ENCODE data around the gene ADH1C. TPM values are rescaled to one million over a fixed set of nuclear protein-coding genes. Genes with fewer than 3 reads are reported as not detected.
"Not testable (repeated sequence)": the region's sequence is repeated elsewhere in the genome, so short reads cannot be mapped to it uniquely, and the experiment has no call there.

ADH1C gene
- total RNA-seq, 1 experiment from 2014 or later: not detected

DNA sequence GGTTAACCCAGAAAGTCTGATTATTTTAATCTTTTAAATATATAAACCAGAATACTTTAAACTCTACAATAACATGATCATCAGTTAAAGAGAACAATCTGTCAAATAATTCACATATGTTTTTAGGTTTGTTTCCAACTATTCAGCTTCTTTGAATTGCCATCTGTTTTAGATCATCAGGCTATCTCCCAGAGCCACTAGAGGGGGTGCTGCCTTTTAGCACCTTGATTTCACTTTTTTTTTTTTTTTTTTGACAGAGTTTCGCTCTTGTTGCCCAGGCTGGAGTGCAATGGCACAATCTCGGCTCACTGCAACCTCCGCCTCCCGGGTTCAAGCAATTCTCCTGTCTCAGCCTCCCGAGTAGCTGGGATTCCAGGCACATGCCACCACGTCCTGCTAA is 24.8 kb upstream of the ADH1C start:
- not testable (repeated sequence) for H3K56ac ChIP-seq (ENCODE audit: insufficient read length, low read depth, low read length); H3K23ac ChIP-seq (ENCODE audit: insufficient read length, low read depth, low read length); H3K9me3 ChIP-seq (ENCODE audit: control insufficient read depth, low read depth, low read length); H4K20me1 ChIP-seq (ENCODE audit: control insufficient read depth, insufficient read depth, insufficient read length); H3K27ac Mint-ChIP-seq; H3K27ac ChIP-seq (ENCODE audit: insufficient read length, low read depth, low read length); H3K79me1 ChIP-seq (ENCODE audit: insufficient read depth, low read depth, low read length, poor library complexity, severe bottlenecking); H2BK120ac ChIP-seq (ENCODE audit: low read depth, low read length, poor library complexity, severe bottlenecking); H3K79me2 ChIP-seq (ENCODE audit: insufficient read depth, low read length); DNase-seq; H3K4me1 ChIP-seq (ENCODE audit: insufficient read depth, low read length); H4K91ac ChIP-seq (ENCODE audit: insufficient read length, low read depth, low read length); H2BK20ac ChIP-seq (ENCODE audit: low read depth, low read length, poor library complexity, severe bottlenecking); H2BK12ac ChIP-seq (ENCODE audit: insufficient read length, low read depth, low read length); H2AK5ac ChIP-seq (ENCODE audit: insufficient read length, low read length); H3K27me3 ChIP-seq (ENCODE audit: insufficient read depth, low read length); H2BK5ac ChIP-seq (ENCODE audit: insufficient read length, low read length); H3K14ac ChIP-seq (ENCODE audit: insufficient read depth, low read length); H3K27me3 Mint-ChIP-seq (ENCODE audit: low read depth); H3K9ac ChIP-seq (ENCODE audit: extremely low read depth, insufficient read length, low read length); H3K18ac ChIP-seq (ENCODE audit: insufficient read length, low read depth, low read length); H3K23me2 ChIP-seq (ENCODE audit: insufficient read length, low read depth, low read length, poor library complexity, severe bottlenecking); H2BK15ac ChIP-seq (ENCODE audit: low read depth, low read length); H3K4ac ChIP-seq (ENCODE audit: low read depth, low read length); H4K5ac ChIP-seq (ENCODE audit: insufficient read length, low read depth, low read length); H3K4me2 ChIP-seq (ENCODE audit: insufficient read depth, insufficient read length, low read length); H3K4me3 Mint-ChIP-seq; H3T11ph ChIP-seq (ENCODE audit: low read length); H3K4me1 Mint-ChIP-seq; H2AFZ ChIP-seq (ENCODE audit: low read length); H4K8ac ChIP-seq (replicated peaks; ENCODE audit: insufficient read length, low read depth, low read length)
- H3K9me3 Mint-ChIP-seq: peaks cover 34 to 35% of the 10 kb centered on the region in 2 experiments
- WGBS (ENCODE audit: extremely low coverage, insufficient read length, low lambda C conversion rate): no CpG with 5 or more reads among the region's 6 CpGs
- TF ChIP-seq, protein P1, sequence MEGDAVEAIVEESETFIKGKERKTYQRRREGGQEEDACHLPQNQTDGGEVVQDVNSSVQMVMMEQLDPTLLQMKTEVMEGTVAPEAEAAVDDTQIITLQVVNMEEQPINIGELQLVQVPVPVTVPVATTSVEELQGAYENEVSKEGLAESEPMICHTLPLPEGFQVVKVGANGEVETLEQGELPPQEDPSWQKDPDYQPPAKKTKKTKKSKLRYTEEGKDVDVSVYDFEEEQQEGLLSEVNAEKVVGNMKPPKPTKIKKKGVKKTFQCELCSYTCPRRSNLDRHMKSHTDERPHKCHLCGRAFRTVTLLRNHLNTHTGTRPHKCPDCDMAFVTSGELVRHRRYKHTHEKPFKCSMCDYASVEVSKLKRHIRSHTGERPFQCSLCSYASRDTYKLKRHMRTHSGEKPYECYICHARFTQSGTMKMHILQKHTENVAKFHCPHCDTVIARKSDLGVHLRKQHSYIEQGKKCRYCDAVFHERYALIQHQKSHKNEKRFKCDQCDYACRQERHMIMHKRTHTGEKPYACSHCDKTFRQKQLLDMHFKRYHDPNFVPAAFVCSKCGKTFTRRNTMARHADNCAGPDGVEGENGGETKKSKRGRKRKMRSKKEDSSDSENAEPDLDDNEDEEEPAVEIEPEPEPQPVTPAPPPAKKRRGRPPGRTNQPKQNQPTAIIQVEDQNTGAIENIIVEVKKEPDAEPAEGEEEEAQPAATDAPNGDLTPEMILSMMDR (conservative IDR thresholded peaks at IDR 0.05): peak; percentile 65
- peaks cover 2 to 27% (median 5%) of the 10 kb centered on the region in 3 experiments for H3K36me3 Mint-ChIP-seq (ENCODE audit: insufficient read depth in 1 of 3, low read depth in 3 of 3)

DNA sequence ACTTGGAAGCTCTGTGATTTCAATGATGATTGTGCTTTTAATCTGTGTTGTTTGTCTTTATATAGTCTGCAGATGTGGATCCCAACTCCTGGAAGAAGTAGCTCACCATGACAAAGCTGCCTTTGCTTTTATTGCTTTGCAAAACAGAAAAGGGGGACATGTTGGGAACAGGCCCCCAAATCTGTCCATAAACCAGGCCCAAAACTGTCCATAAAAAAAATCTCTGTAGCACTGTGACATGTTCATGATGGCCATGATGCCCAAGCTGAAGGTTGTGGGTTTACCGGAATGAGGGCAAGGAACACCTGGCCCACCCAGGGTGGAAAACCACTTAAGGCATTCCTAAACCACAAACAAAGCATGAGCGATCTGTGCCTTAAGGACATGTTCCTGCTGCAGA is 19.9 kb upstream of the ADH1C start:
- H3K27me3 ChIP-seq (ENCODE audit: insufficient read depth, low read length); H2AK5ac ChIP-seq (ENCODE audit: insufficient read length, low read length); H3K18ac ChIP-seq (ENCODE audit: insufficient read length, low read depth, low read length); H3K14ac ChIP-seq (ENCODE audit: insufficient read depth, low read length); H3K79me2 ChIP-seq (ENCODE audit: insufficient read depth, low read length); H3K4ac ChIP-seq (ENCODE audit: low read depth, low read length); H3K9ac ChIP-seq (ENCODE audit: extremely low read depth, insufficient read length, low read length); H2BK20ac ChIP-seq (ENCODE audit: low read depth, low read length, poor library complexity, severe bottlenecking); H3K27me3 Mint-ChIP-seq (ENCODE audit: low read depth); H2BK5ac ChIP-seq (ENCODE audit: insufficient read length, low read length); H3K4me2 ChIP-seq (ENCODE audit: insufficient read depth, insufficient read length, low read length); H3K27ac ChIP-seq (ENCODE audit: insufficient read length, low read depth, low read length); H2BK12ac ChIP-seq (ENCODE audit: insufficient read length, low read depth, low read length); H3K27ac Mint-ChIP-seq; H3K23ac ChIP-seq (ENCODE audit: insufficient read length, low read depth, low read length); H2BK120ac ChIP-seq (ENCODE audit: low read depth, low read length, poor library complexity, severe bottlenecking); DNase-seq; H2BK15ac ChIP-seq (ENCODE audit: low read depth, low read length); H3K23me2 ChIP-seq (ENCODE audit: insufficient read length, low read depth, low read length, poor library complexity, severe bottlenecking); H4K8ac ChIP-seq (replicated peaks; ENCODE audit: insufficient read length, low read depth, low read length); H4K5ac ChIP-seq (ENCODE audit: insufficient read length, low read depth, low read length); H3K56ac ChIP-seq (ENCODE audit: insufficient read length, low read depth, low read length); H3K4me3 Mint-ChIP-seq; H4K20me1 ChIP-seq (ENCODE audit: control insufficient read depth, insufficient read depth, insufficient read length); H3K4me1 Mint-ChIP-seq; H3K79me1 ChIP-seq (ENCODE audit: insufficient read depth, low read depth, low read length, poor library complexity, severe bottlenecking); H3K9me3 ChIP-seq (ENCODE audit: control insufficient read depth, low read depth, low read length); H3T11ph ChIP-seq (ENCODE audit: low read length); H2AFZ ChIP-seq (ENCODE audit: low read length); H4K91ac ChIP-seq (ENCODE audit: insufficient read length, low read depth, low read length); H3K4me1 ChIP-seq (ENCODE audit: insufficient read depth, low read length): not testable (repeated sequence)
- peaks cover 35 to 43% of the 10 kb centered on the region in 2 experiments for H3K9me3 Mint-ChIP-seq
- no CpG with 5 or more reads among the region's 2 CpGs for WGBS (ENCODE audit: extremely low coverage, insufficient read length, low lambda C conversion rate)
- H3K36me3 Mint-ChIP-seq (ENCODE audit: insufficient read depth in 1 of 3, low read depth in 3 of 3): peaks cover 2 to 27% (median 5%) of the 10 kb centered on the region in 3 experiments
